GM12875 (cell line): Measurements from ENCODE around the gene SALL4.
"Not testable (repeated sequence)": the region's sequence is repeated elsewhere in the genome, so short reads cannot be mapped to it uniquely, and the experiment has no call there.

ENCODE experiments used
- H3K4me3 ChIP-seq: one replicate; pipeline ENCODE4 v1.5.1; 2011; ENCODE audit warnings: low read depth, low read length, control low read depth
- CTCF ChIP-seq: IDR thresholded peaks from 2 replicates; pipeline ENCODE4 v1.5.1; 2011; ENCODE audit warnings: low read depth, mild to moderate bottlenecking, control low read depth, inconsistent platforms, low read length, moderate library complexity, borderline replicate concordance; ENCODE audit not compliant: insufficient read depth

Gene SALL4

GRCh38 chr20:51740838-51741237 lies 61.5 kb downstream of the SALL4 start:
- no peak for TF ChIP-seq CTCF

GRCh38 chr20:51740308-51740707 lies 62.0 kb downstream of the SALL4 start:
- not testable (repeated sequence) for H3K4me3 ChIP-seq

More at GRCh38 chr20:51740838-51741237, 61.5 kb downstream of the SALL4 start:
- no peak overlapping the region for H3K4me3 ChIP-seq

- H3K4me3 ChIP-seq = no peak overlapping the region
- no peak for TF ChIP-seq CTCF
Observed at GRCh38 chr20:51739722-51740249, 62.5 kb downstream of the SALL4 start.

GRCh38 chr20:51738877-51739447 lies 63.4 kb downstream of the SALL4 start:
- TF ChIP-seq CTCF = no peak
- no peak overlapping the region for H3K4me3 ChIP-seq

GRCh38 chr20:51738261-51738660 lies 64.1 kb downstream of the SALL4 start:
- not testable (repeated sequence) for H3K4me3 ChIP-seq

- no peak for TF ChIP-seq CTCF
- H3K4me3 ChIP-seq = no peak overlapping the region
Observed at GRCh38 chr20:51736947-51737346, 65.4 kb downstream of the SALL4 start.

- TF ChIP-seq CTCF = no peak
- H3K4me3 ChIP-seq = no peak overlapping the region
Observed at GRCh38 chr20:51735728-51736600, 66.4 kb downstream of the SALL4 start.

- H3K4me3 ChIP-seq = no peak overlapping the region
- no peak for TF ChIP-seq CTCF
Observed at GRCh38 chr20:51734876-51735720, 67.2 kb downstream of the SALL4 start.
